SK-N-SH treated with all-trans-retinoic acid at 6 μM for 48 hours (cell line): ENCODE data around the gene SF3A1.

Experiments
- CREB5 ChIP-seq: fragments of 250-450 bp; sonication (Bioruptor Pico); IDR thresholded peaks from 2 replicates; pipeline ENCODE4 v1.5.1; 2020; ENCODE audit warnings: low read depth, mild to moderate bottlenecking, moderate library complexity
- RARB ChIP-seq: fragments of 250-450 bp; sonication (Bioruptor Pico); IDR thresholded peaks from 2 replicates; pipeline ENCODE4 v1.8.0; 2021; ENCODE audit warnings: mild to moderate bottlenecking, moderate library complexity
- TCF4 ChIP-seq: fragments of 250-450 bp; sonication (Bioruptor Pico); IDR thresholded peaks from 2 replicates; pipeline ENCODE4 v1.8.0; 2021; ENCODE audit warnings: mild to moderate bottlenecking, moderate library complexity, borderline replicate concordance
- ZNF8 ChIP-seq: fragments of 450-650 bp; formaldehyde crosslinking; IDR thresholded peaks from 2 replicates; pipeline ENCODE4 v1.5.0; 2020; ENCODE audit warnings: mild to moderate bottlenecking, moderate library complexity
- TF ChIP-seq, protein P1 (sequence below): fragments of 250-450 bp; sonication (Bioruptor Pico); IDR thresholded peaks from 2 replicates; pipeline ENCODE4 v1.8.0; 2020; ENCODE audit warnings: mild to moderate bottlenecking, moderate library complexity, borderline replicate concordance

DNA sequence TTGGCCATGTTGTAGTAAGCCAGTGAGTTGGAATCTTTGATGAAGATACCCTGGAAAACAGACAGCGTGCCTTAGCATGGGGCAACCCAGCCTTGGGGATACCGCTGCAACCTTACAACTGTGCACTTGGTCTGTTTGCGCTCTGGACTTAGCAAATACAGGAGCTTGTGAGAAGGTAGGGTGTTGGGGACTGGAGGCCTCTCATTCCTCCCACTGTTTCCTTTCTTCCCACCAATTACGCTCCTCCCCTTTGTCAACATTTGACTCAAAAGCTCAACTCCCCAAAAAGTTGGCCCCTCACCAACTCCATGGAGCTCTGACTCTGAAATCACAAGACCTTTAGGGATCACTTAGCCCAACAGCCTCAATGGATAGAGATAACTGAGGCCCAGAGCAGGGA lies 22.0 kb downstream of the SF3A1 start:
- TF ChIP-seq, protein P1, sequence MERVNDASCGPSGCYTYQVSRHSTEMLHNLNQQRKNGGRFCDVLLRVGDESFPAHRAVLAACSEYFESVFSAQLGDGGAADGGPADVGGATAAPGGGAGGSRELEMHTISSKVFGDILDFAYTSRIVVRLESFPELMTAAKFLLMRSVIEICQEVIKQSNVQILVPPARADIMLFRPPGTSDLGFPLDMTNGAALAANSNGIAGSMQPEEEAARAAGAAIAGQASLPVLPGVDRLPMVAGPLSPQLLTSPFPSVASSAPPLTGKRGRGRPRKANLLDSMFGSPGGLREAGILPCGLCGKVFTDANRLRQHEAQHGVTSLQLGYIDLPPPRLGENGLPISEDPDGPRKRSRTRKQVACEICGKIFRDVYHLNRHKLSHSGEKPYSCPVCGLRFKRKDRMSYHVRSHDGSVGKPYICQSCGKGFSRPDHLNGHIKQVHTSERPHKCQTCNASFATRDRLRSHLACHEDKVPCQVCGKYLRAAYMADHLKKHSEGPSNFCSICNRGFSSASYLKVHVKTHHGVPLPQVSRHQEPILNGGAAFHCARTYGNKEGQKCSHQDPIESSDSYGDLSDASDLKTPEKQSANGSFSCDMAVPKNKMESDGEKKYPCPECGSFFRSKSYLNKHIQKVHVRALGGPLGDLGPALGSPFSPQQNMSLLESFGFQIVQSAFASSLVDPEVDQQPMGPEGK (CRISPR knock-in tag): no peak
- no peak for TF ChIP-seq ZNF8
- TF ChIP-seq RARB (CRISPR knock-in tag): no peak
- no peak for TF ChIP-seq TCF4 (CRISPR knock-in tag)
- no peak for TF ChIP-seq CREB5
